ENCODE measurements around the gene ESYT2.

ESYT2 gene

DNA sequence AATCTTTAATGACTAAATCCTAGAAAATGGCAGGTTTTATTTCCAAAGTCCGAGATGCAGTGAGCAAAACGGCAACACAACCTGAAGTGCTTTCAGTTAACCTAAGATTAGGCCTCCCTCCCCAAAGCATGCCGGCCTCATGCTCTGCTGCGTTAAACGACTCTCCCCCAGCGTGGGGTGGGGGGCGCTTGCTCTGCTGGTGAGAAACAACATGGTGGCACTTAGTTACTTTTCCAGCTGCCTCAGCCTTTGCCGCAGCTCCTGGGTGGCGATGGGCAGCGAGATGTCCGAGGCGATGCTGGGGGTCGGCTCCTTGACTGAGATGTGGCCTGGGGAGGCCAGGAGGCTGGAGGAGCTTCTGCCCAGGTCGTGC is 88.0 kb downstream of the ESYT2 start:
- no peak for DNase-seq

GRCh38 chr7:158740657-158741293 is 88.5 kb downstream of the ESYT2 start:
- no peak for DNase-seq

DNA sequence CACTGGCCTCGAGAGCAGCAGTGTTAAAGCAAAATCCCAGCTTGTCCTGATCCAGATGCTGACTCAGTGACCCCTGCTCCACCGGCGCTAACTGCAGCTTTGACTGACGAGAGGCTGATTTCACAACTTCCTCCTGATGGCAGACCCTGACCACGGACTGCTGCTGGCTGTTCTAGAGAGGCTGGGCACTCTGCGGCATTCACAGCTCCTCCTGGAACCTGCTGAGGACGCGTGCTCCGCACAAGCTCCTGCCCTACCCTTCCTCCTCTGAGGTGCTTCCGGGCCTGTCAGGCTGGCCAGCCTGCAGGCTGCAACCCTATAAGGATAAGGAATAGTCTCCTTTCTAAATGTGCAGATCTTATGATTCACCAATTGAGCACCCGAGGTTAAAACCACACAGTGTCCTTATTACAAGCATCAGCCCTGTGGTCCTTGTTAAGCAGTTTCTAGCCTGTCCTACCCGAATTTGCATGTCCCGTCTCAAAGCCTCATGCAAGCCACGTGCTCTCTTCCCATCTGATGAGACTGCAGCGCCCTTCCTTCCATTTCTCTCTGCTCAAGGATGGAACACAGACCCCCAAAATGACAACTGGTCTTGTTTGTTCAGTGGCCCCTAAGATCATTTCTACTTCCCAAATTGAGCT is 89.2 kb downstream of the ESYT2 start:
- no peak for DNase-seq

- no peak for DNase-seq
These were observed 90.5 kb downstream of the ESYT2 start for GRCh38 chr7:158738841-158739240.

GRCh38 chr7:158737064-158737695 is 92.1 kb downstream of the ESYT2 start:
- no peak for DNase-seq

GRCh38 chr7:158735935-158736334 is 93.4 kb downstream of the ESYT2 start:
- DNase-seq, result no peak

- DNase-seq, result no peak
These were observed 94.4 kb downstream of the ESYT2 start for GRCh38 chr7:158734861-158735260.

GRCh38 chr7:158733775-158734494 is 95.4 kb downstream of the ESYT2 start:
- no peak for DNase-seq

GRCh38 chr7:158733220-158733519 is 96.1 kb downstream of the ESYT2 start:
- no peak for DNase-seq

GRCh38 chr7:158732494-158733219 is 96.7 kb downstream of the ESYT2 start:
- DNase-seq, result no peak

DNA sequence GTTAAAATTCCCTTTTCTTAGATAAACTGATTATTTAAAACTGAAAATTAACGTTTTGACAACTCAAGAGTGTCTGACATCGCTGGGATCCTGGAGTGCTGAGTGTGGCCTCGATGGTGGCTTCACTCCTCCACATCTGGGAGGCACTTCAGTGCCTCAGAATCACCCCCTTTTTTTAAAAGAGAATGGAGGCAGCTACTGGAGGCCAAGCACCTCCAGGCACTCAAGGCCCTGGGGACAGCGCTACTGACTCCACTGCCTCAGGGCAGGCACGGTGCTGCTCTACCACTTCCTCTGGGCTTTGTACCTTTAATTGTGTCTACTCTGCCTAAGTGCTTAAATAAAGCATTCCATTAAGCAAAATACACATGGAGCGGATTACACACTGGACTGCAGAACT is 97.5 kb downstream of the ESYT2 start:
- peak; percentile 10 for DNase-seq

DNA sequence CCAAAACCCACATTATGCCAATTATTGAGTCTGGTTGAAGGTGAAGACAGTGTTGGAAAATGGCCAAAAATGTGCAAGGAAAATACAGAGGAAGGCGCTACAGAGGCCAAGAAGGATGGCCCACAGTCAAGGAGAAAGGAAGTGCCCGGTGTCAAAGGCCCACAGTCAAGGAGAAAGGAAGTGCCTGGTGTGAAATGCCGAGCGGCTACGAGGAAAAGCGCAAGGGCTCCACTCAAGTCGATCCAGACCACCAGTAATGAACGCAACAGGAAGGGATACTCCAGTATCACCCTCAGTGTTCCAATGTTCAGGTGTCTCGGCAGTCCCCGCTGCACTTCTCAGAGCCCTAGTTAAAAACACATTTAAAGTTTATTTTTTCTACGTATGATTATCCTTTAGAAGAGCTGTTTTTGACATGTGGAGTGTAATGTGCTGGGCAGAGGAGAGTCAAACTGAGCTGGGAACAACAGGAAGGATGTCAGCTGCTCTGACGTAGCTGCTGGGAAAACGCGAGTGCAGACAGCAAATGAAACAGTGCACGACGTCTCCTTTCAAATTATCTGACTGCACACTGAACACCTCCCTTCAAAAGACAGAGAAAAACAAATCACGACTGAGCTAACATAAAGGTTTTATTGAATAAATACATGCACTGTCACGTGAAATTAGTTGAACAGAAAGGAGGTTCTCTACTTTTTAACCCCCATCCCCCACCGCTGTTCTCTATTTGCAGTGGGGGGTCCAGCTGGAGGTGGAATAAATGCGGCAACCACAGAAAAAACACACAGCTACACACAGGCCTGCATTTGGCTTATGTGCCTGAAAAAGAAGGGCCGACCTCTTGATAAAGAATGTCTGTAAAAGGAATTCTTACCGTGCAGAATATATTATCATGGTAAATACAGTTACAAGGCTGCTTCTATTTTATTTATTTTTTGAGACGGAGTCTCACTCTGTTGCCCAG is 98.6 kb downstream of the ESYT2 start:
- DNase-seq, result no peak

DNA sequence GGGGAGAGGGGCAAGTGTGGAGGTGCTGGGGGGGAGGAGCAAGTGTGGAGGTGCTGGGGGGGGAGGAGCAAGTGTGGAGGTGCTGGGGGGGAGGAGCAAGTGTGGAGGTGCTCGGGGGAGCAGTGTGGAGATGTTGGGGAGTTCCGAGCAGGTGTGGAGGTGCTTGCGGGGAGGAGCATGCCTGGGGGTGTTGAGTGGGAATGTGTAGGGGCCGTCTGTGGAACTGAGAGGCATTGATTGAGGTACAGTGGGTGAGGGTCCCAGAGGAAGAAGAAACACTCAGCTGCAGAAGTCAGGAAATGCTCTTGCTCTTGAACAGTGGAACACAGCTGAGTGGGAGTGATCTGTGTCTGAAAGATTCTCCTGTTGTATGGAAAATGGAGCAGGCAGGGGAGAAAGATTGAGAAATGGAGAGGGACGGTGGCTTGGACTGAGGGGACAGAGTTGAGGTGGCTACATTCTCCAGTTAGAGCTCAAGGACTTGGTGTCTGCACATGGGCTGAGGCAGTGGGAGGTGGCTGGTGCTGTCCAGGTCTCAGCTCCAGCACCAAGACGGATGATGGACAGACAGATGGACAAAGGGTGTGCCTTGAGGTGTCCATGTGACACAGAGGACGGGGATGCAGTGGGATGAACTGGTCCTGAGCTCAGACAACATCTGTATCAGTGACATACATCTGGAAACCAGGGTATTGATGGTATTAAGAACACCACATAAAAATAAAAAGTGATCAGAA is 99.5 kb downstream of the ESYT2 start:
- no peak for DNase-seq

GRCh38 chr7:158728911-158729645 is 100.2 kb downstream of the ESYT2 start:
- DNase-seq, result no peak

DNA sequence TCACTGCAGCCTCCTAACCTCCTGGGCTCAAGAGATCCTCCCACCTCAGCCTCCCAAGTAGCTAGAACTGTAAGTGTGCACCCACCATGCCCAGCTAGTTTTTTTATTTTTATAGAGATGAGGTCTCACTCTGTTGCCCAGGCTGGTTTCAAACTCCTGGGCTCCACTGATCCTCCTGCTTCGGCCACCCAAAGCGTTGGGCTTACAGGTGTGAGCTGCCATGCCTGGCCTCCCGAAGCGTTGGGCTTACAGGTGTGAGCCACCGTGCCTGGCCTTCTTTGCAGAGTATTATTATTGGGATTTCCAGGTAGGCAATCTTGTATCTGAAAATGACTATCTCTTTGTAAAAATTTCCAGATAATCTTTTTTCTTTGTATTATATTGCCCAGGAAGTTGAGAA is 101.6 kb downstream of the ESYT2 start:
- no peak for DNase-seq

GRCh38 chr7:158726277-158726807 is 103.0 kb downstream of the ESYT2 start:
- DNase-seq, result no peak

DNA sequence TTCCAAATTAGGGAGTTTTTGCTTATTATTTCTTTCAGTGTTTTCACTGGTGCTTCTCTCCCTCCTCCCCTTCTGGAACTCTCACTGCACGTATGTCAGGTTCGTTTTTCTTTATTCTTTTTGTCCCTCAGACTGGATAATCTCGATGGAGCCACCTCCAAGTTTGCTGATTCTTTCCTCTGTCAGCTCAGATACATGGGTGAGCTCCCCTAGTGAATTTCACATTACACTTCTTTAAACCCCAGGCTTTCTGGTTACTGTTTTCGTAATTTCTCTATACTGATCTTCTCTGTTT is 103.9 kb downstream of the ESYT2 start:
- no peak for DNase-seq

DNA sequence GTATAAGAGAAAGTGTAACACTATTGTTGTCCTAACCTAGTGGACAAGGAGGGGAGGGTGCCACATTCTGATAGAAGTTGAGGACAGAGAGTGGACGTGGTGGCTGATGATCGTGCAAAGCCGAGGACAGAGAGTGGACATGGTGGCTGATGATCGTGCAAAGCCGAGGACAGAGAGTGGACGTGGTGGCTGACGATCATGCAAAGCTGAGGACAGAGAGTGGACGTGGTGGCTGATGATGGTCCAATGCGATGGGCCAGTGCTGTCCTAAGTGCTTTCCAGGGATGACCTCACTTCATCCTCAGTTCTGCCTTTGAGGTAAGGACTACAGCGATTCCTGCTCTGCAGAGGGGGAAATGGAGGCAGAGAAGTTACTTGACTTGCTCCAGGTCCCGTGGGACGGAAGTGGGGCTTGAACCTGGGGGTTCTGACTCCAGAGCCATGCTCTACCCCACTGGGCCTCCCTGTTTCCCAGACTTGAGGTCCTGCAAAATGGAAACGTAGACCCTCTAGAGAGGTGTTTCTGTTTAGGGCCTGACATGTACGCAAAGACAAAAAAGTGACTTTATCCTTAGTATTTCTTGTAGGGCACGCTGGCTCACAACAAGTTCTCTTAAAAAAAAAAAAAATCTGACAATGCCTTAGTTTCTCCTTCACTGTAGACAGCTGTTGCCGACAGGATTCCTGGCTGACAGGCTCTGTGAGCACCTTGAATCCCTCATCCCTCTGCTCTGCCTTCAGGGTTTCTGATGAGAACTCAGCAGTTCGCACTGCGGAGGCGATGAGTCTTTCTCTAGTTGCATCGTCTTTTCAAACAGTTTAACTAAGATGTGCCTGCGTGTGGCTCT is 104.4 kb downstream of the ESYT2 start:
- DNase-seq, result no peak

- DNase-seq, result no peak
These were observed 105.5 kb downstream of the ESYT2 start for GRCh38 chr7:158723714-158724385.
